ENCODE measurements around the gene GIPC3.
A peak's percentile ranks its signal among the peaks of the same experiment; 100 is the strongest.

The GIPC3 gene, protein sequence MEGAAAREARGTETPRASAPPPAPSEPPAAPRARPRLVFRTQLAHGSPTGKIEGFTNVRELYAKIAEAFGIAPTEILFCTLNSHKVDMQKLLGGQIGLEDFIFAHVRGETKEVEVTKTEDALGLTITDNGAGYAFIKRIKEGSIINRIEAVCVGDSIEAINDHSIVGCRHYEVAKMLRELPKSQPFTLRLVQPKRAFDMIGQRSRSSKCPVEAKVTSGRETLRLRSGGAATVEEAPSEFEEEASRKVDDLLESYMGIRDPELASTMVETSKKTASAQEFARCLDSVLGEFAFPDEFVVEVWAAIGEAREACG

GRCh38 chr19:3585301-3586126 lies at the start of gene GIPC3:
Gene GIPC3 (plus strand): TSS chr19:3585478. CDS start chr19:3585598, 120 bp downstream.
- TF ChIP-seq CTCF (IDR thresholded peaks at IDR 0.05; ENCODE audit: insufficient read depth, low read length, missing control alignments) = no peak
- ChIA-PET POLR2A (no interaction called here), CTCF (interaction anchor here (0.5 to 3.1 kb wide), 11 partner anchors 10 to 58 kb away, joined by 3 to 12 read pairs (median 4); no protein-coding TSS in a partner anchor)
- DNase-seq (ENCODE audit: low read depth, low spot score) = no peak
- H3K4me3 ChIP-seq (ENCODE audit: low read depth, low read length) = peak within 1 kb of the TSS; percentile 36

DNA sequence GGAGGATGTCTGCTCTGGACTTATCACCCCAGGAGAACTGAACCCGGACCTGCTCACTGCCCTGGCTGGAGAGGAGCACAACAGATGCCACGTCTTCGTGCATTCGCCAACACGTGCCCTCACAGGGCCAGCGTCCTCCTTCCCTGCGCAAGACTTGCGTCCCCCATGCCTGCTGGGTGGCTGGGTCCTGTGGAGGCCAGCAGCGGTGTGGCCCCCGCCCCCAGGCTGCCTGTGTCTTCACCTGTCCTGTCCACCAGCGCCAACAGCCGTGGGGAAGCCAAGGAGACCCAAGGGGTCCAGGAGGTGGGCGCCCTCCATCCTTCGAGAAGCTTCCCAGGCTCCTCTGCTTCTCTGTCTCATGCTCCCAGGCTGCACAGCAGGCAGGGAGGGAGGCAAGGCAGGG lies 49.7 kb upstream of the GIPC3 start:
- CTCF ChIA-PET = interaction anchor here (1.0 to 2.7 kb wide), 2 partner anchors 10 to 13 kb away, joined by 3 to 22 read pairs; no protein-coding TSS in a partner anchor
- no peak for TF ChIP-seq CTCF (IDR thresholded peaks at IDR 0.05; ENCODE audit: insufficient read depth, low read length, missing control alignments)
- no peak overlapping the region for H3K4me3 ChIP-seq (ENCODE audit: low read depth, low read length)
- POLR2A ChIA-PET = no interaction called here
- DNase-seq (ENCODE audit: low read depth, low spot score) = no peak

GRCh38 chr19:3535981-3536380 lies 49.3 kb upstream of the GIPC3 start:
- TF ChIP-seq CTCF (IDR thresholded peaks at IDR 0.05; ENCODE audit: insufficient read depth, low read length, missing control alignments) = no peak
- POLR2A ChIA-PET = no interaction called here
- CTCF ChIA-PET = interaction anchor here (1.0 to 2.7 kb wide), 2 partner anchors 10 to 12 kb away, joined by 3 to 22 read pairs; no protein-coding TSS in a partner anchor

GRCh38 chr19:3536429-3537100 lies 48.7 kb upstream of the GIPC3 start:
- H3K4me3 ChIP-seq (ENCODE audit: low read depth, low read length) = no peak overlapping the region
- TF ChIP-seq CTCF (IDR thresholded peaks at IDR 0.05; ENCODE audit: insufficient read depth, low read length, missing control alignments) = no peak
- ChIA-PET CTCF (interaction anchor here (1.0 to 2.7 kb wide), 2 partner anchors 9 to 12 kb away, joined by 3 to 22 read pairs; no protein-coding TSS in a partner anchor), POLR2A (no interaction called here)
- DNase-seq (ENCODE audit: low read depth, low spot score) = no peak

More at GRCh38 chr19:3535981-3536380, 49.3 kb upstream of the GIPC3 start:
- H3K4me3 ChIP-seq (ENCODE audit: low read depth, low read length) = no peak overlapping the region
- no peak for DNase-seq (ENCODE audit: low read depth, low spot score)

GRCh38 chr19:3537101-3537437 lies 48.2 kb upstream of the GIPC3 start:
- no peak for TF ChIP-seq CTCF (IDR thresholded peaks at IDR 0.05; ENCODE audit: insufficient read depth, low read length, missing control alignments)
- no peak for DNase-seq (ENCODE audit: low read depth, low spot score)
- ChIA-PET POLR2A (no interaction called here), CTCF (interaction anchor here (2.7 kb wide), 1 partner anchor 9 kb away, joined by 22 read pairs; no protein-coding TSS in a partner anchor)
- no peak overlapping the region for H3K4me3 ChIP-seq (ENCODE audit: low read depth, low read length)

All from AG04449 (cell line).